Measurements from ENCODE around the gene CUEDC2. TPM values are rescaled to one million over a fixed set of nuclear protein-coding genes. Genes with fewer than 3 reads are reported as not detected.

CUEDC2 gene
- total RNA-seq, 4 donors from 2014 or later, result 24.0 to 50.9 (median 40.7) TPM

GRCh38 chr10:102470579-102471546 lies 38.5 kb upstream of the CUEDC2 start:
- TF ChIP-seq CTCF (IDR thresholded peaks at IDR 0.05; ENCODE audit: low read depth), result no peak

- no peak for TF ChIP-seq CTCF (IDR thresholded peaks at IDR 0.05; ENCODE audit: low read depth)
Observed at GRCh38 chr10:102468683-102469082, 36.3 kb upstream of the CUEDC2 start.

- TF ChIP-seq CTCF (IDR thresholded peaks at IDR 0.05; ENCODE audit: low read depth), result no peak
Observed at GRCh38 chr10:102467971-102468438, 35.6 kb upstream of the CUEDC2 start.

- no peak for TF ChIP-seq CTCF (IDR thresholded peaks at IDR 0.05; ENCODE audit: low read depth)
Observed at GRCh38 chr10:102467318-102467717, 34.9 kb upstream of the CUEDC2 start.

- TF ChIP-seq CTCF (IDR thresholded peaks at IDR 0.05; ENCODE audit: low read depth), result no peak
Observed at GRCh38 chr10:102465466-102465865, 33.1 kb upstream of the CUEDC2 start.

GRCh38 chr10:102463983-102464382 lies 31.6 kb upstream of the CUEDC2 start:
- no peak for TF ChIP-seq CTCF (IDR thresholded peaks at IDR 0.05; ENCODE audit: low read depth)

- TF ChIP-seq CTCF (IDR thresholded peaks at IDR 0.05; ENCODE audit: low read depth), result no peak
Observed at GRCh38 chr10:102462512-102463054, 30.2 kb upstream of the CUEDC2 start.
